Neural progenitor cell (in vitro differentiated cells): ENCODE measurements around the gene HM13.

Experiments used
- EZH2phosphoT487 ChIP-seq: fragments of 200-600 bp; sonication (generic); IDR thresholded peaks from 2 replicates; pipeline ENCODE4 v1.6.1; 2017; ENCODE audit warnings: antibody characterized with exemption
- TF ChIP-seq, protein P1 (sequence below): fragments of 200-600 bp; sonication (generic); IDR thresholded peaks from 2 replicates; pipeline ENCODE4 v1.5.1; 2017; ENCODE audit warnings: antibody characterized with exemption, mild to moderate bottlenecking

DNA sequence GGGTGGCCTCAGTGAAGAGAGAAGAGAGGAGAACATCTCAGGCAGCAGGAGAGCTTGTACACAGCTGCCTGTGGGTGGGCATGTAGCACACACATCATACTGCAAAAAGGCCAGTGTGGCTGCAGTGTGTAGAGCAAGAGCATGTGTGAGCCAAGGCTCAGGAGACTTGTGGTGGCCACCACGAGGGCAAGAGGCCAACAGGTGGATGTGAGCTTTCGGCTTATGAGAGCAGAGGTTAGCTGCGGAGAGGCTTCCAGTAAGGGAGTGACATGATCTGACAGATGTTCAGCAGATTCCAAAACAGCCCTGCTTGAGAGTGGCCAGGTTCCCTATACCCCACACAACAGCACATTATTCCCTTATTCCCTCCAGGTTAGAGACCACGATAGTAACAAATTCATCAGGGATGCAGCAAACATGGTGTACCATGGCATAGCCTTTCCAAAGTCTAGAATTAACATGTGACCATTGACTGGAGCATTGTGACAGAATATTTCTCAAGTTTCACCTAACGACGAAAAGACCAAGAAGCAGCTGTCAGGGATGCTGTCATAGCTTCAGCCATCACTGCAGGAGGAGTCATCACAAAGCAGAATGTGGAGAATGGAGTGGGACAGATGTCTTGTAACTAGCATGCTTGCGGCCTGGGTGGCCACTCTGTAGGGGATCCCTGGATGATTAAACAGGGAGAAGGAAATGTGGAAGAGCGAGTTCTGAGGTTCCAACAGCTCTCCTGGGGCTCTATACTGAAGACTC is 23.1 kb downstream of the HM13 start:
- no peak for TF ChIP-seq EZH2phosphoT487
- TF ChIP-seq, protein P1, sequence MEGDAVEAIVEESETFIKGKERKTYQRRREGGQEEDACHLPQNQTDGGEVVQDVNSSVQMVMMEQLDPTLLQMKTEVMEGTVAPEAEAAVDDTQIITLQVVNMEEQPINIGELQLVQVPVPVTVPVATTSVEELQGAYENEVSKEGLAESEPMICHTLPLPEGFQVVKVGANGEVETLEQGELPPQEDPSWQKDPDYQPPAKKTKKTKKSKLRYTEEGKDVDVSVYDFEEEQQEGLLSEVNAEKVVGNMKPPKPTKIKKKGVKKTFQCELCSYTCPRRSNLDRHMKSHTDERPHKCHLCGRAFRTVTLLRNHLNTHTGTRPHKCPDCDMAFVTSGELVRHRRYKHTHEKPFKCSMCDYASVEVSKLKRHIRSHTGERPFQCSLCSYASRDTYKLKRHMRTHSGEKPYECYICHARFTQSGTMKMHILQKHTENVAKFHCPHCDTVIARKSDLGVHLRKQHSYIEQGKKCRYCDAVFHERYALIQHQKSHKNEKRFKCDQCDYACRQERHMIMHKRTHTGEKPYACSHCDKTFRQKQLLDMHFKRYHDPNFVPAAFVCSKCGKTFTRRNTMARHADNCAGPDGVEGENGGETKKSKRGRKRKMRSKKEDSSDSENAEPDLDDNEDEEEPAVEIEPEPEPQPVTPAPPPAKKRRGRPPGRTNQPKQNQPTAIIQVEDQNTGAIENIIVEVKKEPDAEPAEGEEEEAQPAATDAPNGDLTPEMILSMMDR = no peak
